ENCODE data around the gene APEH. TPM values are rescaled to one million over a fixed set of nuclear protein-coding genes. Genes with fewer than 3 reads are reported as not detected.

Gene APEH
- total and polyA plus RNA-seq, 2 of the 13 experiments (the other 11 are each of a cell fraction or from before 2014, with no cell fraction given), result 116 to 130 TPM

- TF ChIP-seq, protein P1, sequence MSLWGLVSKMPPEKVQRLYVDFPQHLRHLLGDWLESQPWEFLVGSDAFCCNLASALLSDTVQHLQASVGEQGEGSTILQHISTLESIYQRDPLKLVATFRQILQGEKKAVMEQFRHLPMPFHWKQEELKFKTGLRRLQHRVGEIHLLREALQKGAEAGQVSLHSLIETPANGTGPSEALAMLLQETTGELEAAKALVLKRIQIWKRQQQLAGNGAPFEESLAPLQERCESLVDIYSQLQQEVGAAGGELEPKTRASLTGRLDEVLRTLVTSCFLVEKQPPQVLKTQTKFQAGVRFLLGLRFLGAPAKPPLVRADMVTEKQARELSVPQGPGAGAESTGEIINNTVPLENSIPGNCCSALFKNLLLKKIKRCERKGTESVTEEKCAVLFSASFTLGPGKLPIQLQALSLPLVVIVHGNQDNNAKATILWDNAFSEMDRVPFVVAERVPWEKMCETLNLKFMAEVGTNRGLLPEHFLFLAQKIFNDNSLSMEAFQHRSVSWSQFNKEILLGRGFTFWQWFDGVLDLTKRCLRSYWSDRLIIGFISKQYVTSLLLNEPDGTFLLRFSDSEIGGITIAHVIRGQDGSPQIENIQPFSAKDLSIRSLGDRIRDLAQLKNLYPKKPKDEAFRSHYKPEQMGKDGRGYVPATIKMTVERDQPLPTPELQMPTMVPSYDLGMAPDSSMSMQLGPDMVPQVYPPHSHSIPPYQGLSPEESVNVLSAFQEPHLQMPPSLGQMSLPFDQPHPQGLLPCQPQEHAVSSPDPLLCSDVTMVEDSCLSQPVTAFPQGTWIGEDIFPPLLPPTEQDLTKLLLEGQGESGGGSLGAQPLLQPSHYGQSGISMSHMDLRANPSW (CRISPR knock-in tag; IDR thresholded peaks at IDR 0.05; ENCODE audit: borderline replicate concordance), result no peak
- TF ChIP-seq, protein P2, sequence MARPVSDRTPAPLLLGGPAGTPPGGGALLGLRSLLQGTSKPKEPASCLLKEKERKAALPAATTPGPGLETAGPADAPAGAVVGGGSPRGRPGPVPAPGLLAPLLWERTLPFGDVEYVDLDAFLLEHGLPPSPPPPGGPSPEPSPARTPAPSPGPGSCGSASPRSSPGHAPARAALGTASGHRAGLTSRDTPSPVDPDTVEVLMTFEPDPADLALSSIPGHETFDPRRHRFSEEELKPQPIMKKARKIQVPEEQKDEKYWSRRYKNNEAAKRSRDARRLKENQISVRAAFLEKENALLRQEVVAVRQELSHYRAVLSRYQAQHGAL (CRISPR knock-in tag; IDR thresholded peaks at IDR 0.05; ENCODE audit: not compliant biosample characterization), result no peak
- no peak for TF ChIP-seq ZNF460 (CRISPR knock-in tag; IDR thresholded peaks at IDR 0.05; ENCODE audit: borderline replicate concordance)
- TF ChIP-seq, protein P3, sequence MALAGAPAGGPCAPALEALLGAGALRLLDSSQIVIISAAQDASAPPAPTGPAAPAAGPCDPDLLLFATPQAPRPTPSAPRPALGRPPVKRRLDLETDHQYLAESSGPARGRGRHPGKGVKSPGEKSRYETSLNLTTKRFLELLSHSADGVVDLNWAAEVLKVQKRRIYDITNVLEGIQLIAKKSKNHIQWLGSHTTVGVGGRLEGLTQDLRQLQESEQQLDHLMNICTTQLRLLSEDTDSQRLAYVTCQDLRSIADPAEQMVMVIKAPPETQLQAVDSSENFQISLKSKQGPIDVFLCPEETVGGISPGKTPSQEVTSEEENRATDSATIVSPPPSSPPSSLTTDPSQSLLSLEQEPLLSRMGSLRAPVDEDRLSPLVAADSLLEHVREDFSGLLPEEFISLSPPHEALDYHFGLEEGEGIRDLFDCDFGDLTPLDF (CRISPR knock-in tag; IDR thresholded peaks at IDR 0.05), result no peak
- H3K27me3 ChIP-seq (ENCODE audit: control insufficient read depth in 1 of 2, insufficient read depth in 2 of 2, low read length in 2 of 2), result no peaks in the 10 kb centered on the region
- H3K9ac ChIP-seq (ENCODE audit: insufficient read depth, low read depth, low read length), result no peak overlapping the region
- no TSS peak for BruUV-seq (replicated peaks)
- FAIRE-seq (no peak), DNase-seq (ENCODE audit: low spot score) (no peak), ATAC-seq (no peak)
- H3K36me3 ChIP-seq (replicated peaks in 1 of 2; ENCODE audit: control insufficient read depth in 1 of 2, insufficient read depth in 2 of 2, low read length in 2 of 2), result peaks cover 0 to 5% of the 10 kb centered on the region in 2 experiments; a peak in 2 of 5 replicates
- H3K4me3 ChIP-seq (replicated peaks in 1 of 3; ENCODE audit: insufficient read depth in 1 of 3, low read depth in 2 of 3, low read length in 3 of 3), result no peak overlapping the region
- no peaks in the 10 kb centered on the region for H3K9me3 ChIP-seq (ENCODE audit: low read length)
- WGBS (ENCODE audit: low lambda C conversion rate), result 97% methylated on average over 6 of the region's 6 CpGs
- in situ Hi-C loops (cut with HindIII; ENCODE audit: extremely low pct_ligation_motif_present, low pct_unique_long_range_greater_than_20kb) (no loop called here), intact Hi-C loops (cut with micrococcal nuclease; ENCODE audit: unreplicated experiment) (no loop called here)
- H3K79me2 ChIP-seq (ENCODE audit: insufficient read depth, low read length), result no peaks in the 10 kb centered on the region
- no peak overlapping the region for H3K27ac ChIP-seq (ENCODE audit: extremely low read length, insufficient read depth, low read length)
- ChIA-PET CTCF (ENCODE audit: low intra/inter-chr PET ratio, low total read pairs) (no interaction called here), POLR2A (no interaction called here)
- H2AFZ ChIP-seq (ENCODE audit: low read length), result no peak overlapping the region
- no peaks in the 10 kb centered on the region for H3K4me1 ChIP-seq (ENCODE audit: insufficient read depth, low read length)
- H4K20me1 ChIP-seq (ENCODE audit: insufficient read depth, low read length), result no peaks in the 10 kb centered on the region
- no peak overlapping the region for H3K4me2 ChIP-seq (ENCODE audit: low read depth, low read length)
These were observed 44.3 kb upstream of the APEH start for GRCh38 chr3:49629866-49630265.
